ENCODE measurements around the gene IL17REL. TPM values are rescaled to one million over a fixed set of nuclear protein-coding genes. Genes with fewer than 3 reads are reported as not detected.

Gene IL17REL
- total RNA-seq, 1 donor from 2014 or later: not detected

- Mint-ChIP-seq H3K27ac (ENCODE audit: unreplicated experiment) (no peak overlapping the region), H3K9me3 (ENCODE audit: unreplicated experiment) (peaks cover 9% of the 10 kb centered on the region), H3K27me3 (ENCODE audit: unreplicated experiment) (peaks cover 13% of the 10 kb centered on the region), H3K4me3 (ENCODE audit: unreplicated experiment) (no peak overlapping the region), H3K36me3 (ENCODE audit: unreplicated experiment) (no peaks in the 10 kb centered on the region), H3K4me1 (ENCODE audit: unreplicated experiment) (no peaks in the 10 kb centered on the region)
- DNase-seq (ENCODE audit: extremely low spot score, unreplicated experiment): no peak
- TF ChIP-seq CTCF (IDR thresholded peaks at IDR 0.05): no peak
These were observed 27.3 kb upstream of the IL17REL start for GRCh38 chr22:50039669-50040443.

GRCh38 chr22:50035976-50036724 is 23.6 kb upstream of the IL17REL start:
- H3K27ac Mint-ChIP-seq (ENCODE audit: unreplicated experiment): no peak overlapping the region
- DNase-seq (ENCODE audit: extremely low spot score, unreplicated experiment): no peak
- no peak for TF ChIP-seq CTCF (IDR thresholded peaks at IDR 0.05)
- no peaks in the 10 kb centered on the region for H3K4me1 Mint-ChIP-seq (ENCODE audit: unreplicated experiment)
- H3K27me3 Mint-ChIP-seq (ENCODE audit: unreplicated experiment): peaks cover 6% of the 10 kb centered on the region
- H3K9me3 Mint-ChIP-seq (ENCODE audit: unreplicated experiment): peaks cover 4% of the 10 kb centered on the region
- no peak overlapping the region for H3K4me3 Mint-ChIP-seq (ENCODE audit: unreplicated experiment)
- H3K36me3 Mint-ChIP-seq (ENCODE audit: unreplicated experiment): no peaks in the 10 kb centered on the region

- Mint-ChIP-seq H3K4me1 (ENCODE audit: unreplicated experiment) (no peaks in the 10 kb centered on the region), H3K27ac (ENCODE audit: unreplicated experiment) (no peak overlapping the region), H3K9me3 (ENCODE audit: unreplicated experiment) (peaks cover 4% of the 10 kb centered on the region), H3K36me3 (ENCODE audit: unreplicated experiment) (no peaks in the 10 kb centered on the region), H3K4me3 (ENCODE audit: unreplicated experiment) (no peak overlapping the region), H3K27me3 (ENCODE audit: unreplicated experiment) (peaks cover 6% of the 10 kb centered on the region)
- DNase-seq (ENCODE audit: extremely low spot score, unreplicated experiment): no peak
- no peak for TF ChIP-seq CTCF (IDR thresholded peaks at IDR 0.05)
These were observed 22.7 kb upstream of the IL17REL start for GRCh38 chr22:50035131-50035881.

GRCh38 chr22:50034126-50035081 is 21.8 kb upstream of the IL17REL start:
- TF ChIP-seq CTCF (IDR thresholded peaks at IDR 0.05): no peak
- Mint-ChIP-seq H3K27ac (ENCODE audit: unreplicated experiment) (no peak overlapping the region), H3K4me1 (ENCODE audit: unreplicated experiment) (no peaks in the 10 kb centered on the region), H3K4me3 (ENCODE audit: unreplicated experiment) (no peak overlapping the region), H3K27me3 (ENCODE audit: unreplicated experiment) (peaks cover 6% of the 10 kb centered on the region), H3K9me3 (ENCODE audit: unreplicated experiment) (peaks cover 4% of the 10 kb centered on the region), H3K36me3 (ENCODE audit: unreplicated experiment) (no peaks in the 10 kb centered on the region)
- no peak for DNase-seq (ENCODE audit: extremely low spot score, unreplicated experiment)
